Transverse colon (tissue), 4 donors: ENCODE results near the gene MYBPC1. TPM values are rescaled to one million over a fixed set of nuclear protein-coding genes. Genes with fewer than 3 reads are reported as not detected.

ENCODE experiments used
- DNase-seq: peaks from one replicate; pipeline ENCODE4 v3.0.0-alpha.2; 2019
- H3K27ac ChIP-seq, 4 donors: fragments of 200-600 bp; sonication (generic); 2 replicates each; pipeline ENCODE4 v1.5.1; 2016 to 2018; ENCODE audit warnings: inconsistent platforms in 4 of 4
- H3K27me3 ChIP-seq: fragments of 200-600 bp; sonication (generic); 2 replicates; pipeline ENCODE4 v1.5.1; 2017; ENCODE audit warnings: inconsistent platforms
- H3K36me3 ChIP-seq, 4 donors: fragments of 200-600 bp; sonication (generic); 2 replicates each; pipeline ENCODE4 v1.5.1; 2017 to 2019; ENCODE audit warnings: inconsistent platforms in 4 of 4
- H3K4me1 ChIP-seq, 4 donors: fragments of 200-600 bp; sonication (generic); 2 replicates each; pipeline ENCODE4 v1.5.1; 2017 to 2020; ENCODE audit warnings: inconsistent platforms in 4 of 4
- H3K4me3 ChIP-seq, 4 donors: fragments of 200-600 bp; sonication (generic); 1 replicate in 1 of 4; 2 replicates in 3 of 4; pipeline versions ENCODE4 v1.5.1 to v1.6.1; 2017 to 2019; ENCODE audit warnings: inconsistent platforms in 4 of 4
- H3K9me3 ChIP-seq, 2 donors: fragments of 200-600 bp; sonication (generic); 2 replicates each; pipeline ENCODE4 v1.5.1; 2017 to 2019; ENCODE audit warnings: inconsistent platforms in 2 of 2
- CTCF ChIP-seq, 5 experiments: fragments of 200-600 bp in 3 of 5; fragments of 450-650 bp in 2 of 5; sonication (generic) in 3 of 5; IDR thresholded peaks; 1 replicate in 2 of 5; 2 replicates in 3 of 5; pipeline ENCODE4 v1.5.1; 2016 to 2017; ENCODE audit warnings: antibody characterized with exemption in 5 of 5, inconsistent platforms in 3 of 5, mild to moderate bottlenecking in 2 of 5, moderate library complexity in 1 of 5
- EP300 ChIP-seq: sonication (generic); formaldehyde crosslinking; IDR thresholded peaks from one replicate; pipeline ENCODE4 v1.6.1; 2017; ENCODE audit warnings: antibody characterized with exemption, low read depth
- POLR2A ChIP-seq: fragments of 450-650 bp; IDR thresholded peaks from one replicate; pipeline ENCODE4 v1.6.1; 2016; ENCODE audit warnings: antibody characterized with exemption, mild to moderate bottlenecking, moderate library complexity
- POLR2AphosphoS5 ChIP-seq, 3 donors: sonication (generic); formaldehyde crosslinking; IDR thresholded peaks; one replicate each; pipeline ENCODE4 v1.6.1; 2016; ENCODE audit warnings: antibody characterized with exemption in 3 of 3
- WGBS, 2 donors: methylation state at CpG; one replicate each; pipeline ENCODE4 v1.1.5; 2018; ENCODE audit warnings: low coverage in 1 of 2; 5-methylcytosine and 5-hydroxymethylcytosine counted together
- in situ Hi-C, 4 donors: fragments of 200-750 bp; cut with MboI; loops; one replicate each; pipeline versions ENCODE4 v1.15.0 to v1.15.1; 2017; ENCODE audit warnings: low sequenced_read_pairs in 3 of 4, low pct_ligation_motif_present in 1 of 4, low pct_unique_long_range_greater_than_20kb in 1 of 4
- intact Hi-C: fragments of 100-400 bp; cut with DNase I; formaldehyde crosslinking; loops from one replicate; pipeline ENCODE4 v1.15.1; 2023; ENCODE audit warnings: low total_unique reads
- total RNA-seq, 4 donors: library from RNA; depleted of rRNA; stranded (reverse); fragments of >200 nt; gene quantifications; one replicate each; pipeline ENCODE4 v1.1.0, GENCODE V29; 2016

The MYBPC1 gene
- total RNA-seq, 4 donors from 2014 or later: 151 to 247 (median 182) TPM; not detected in 1

DNA sequence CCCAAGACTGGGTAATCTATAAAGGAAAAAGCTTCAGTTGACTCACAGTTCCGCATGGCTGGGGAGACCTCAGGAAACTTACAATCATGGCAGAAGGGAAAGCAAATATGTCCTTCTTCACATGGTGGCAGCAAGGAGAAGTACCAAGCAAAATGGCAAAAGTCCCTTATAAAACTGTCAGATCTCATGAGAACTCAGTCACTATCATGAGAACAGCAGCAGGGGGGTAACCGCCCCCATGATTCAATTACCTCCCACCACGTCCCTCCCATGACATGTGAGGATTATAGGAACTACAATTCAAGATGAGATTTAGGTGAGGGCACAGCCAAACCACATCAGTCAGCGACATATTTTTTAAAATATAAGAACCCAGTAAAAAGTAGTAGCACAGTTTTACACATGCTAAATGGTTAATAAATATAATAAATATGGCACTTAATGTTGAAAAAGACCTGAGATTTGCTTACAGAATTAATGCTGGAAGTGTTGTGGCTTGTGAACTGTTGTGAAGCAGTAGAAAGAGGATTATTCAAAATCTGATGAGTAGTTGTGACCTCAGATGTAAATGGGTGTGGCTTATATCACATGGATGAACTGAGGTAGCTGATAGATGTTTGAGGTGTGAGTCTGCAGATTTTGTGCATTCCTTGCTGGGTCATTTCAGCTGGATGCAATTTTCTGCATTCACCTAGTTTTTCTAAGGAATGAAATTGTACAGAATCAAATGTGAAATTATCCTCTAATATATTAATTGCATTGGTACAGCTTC is 55.8 kb downstream of the MYBPC1 start:
- no peaks in the 10 kb centered on the region for H3K36me3 ChIP-seq
- no peak overlapping the region for H3K4me3 ChIP-seq
- TF ChIP-seq POLR2AphosphoS5 (IDR thresholded peaks at IDR 0.05): no peak
- no peak for TF ChIP-seq POLR2A
- TF ChIP-seq EP300: no peak
- TF ChIP-seq CTCF (IDR thresholded peaks at IDR 0.05): no peak
- H3K4me1 ChIP-seq: peaks cover 0 to 24% (median 8%) of the 10 kb centered on the region in 4 donors
- no peaks in the 10 kb centered on the region for H3K27me3 ChIP-seq
- DNase-seq: no peak
- 77 to 90% methylated on average over 2 to 4 of the region's 4 CpGs for WGBS, 2 donors
- in situ Hi-C loops: no loop called here
- no peak overlapping the region for H3K27ac ChIP-seq
- H3K9me3 ChIP-seq: no peaks in the 10 kb centered on the region
- intact Hi-C loops: no loop called here

DNA sequence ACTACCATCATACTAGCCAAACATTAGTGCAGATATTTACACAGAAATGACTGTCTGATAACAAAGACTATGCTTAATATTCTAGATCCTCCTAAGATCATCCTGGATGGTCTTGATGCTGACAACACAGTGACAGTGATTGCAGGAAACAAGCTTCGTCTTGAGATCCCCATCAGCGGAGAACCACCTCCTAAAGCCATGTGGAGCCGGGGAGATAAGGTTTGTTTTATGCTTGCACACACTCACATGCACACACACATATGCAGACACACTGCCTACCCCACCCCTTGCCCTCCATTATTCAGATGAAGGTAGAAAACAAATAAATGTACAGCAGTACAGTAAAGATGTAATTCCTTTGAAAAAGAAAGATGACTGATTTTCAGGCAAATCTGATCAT is 58.3 kb downstream of the MYBPC1 start:
- TF ChIP-seq EP300 (no peak), POLR2A (no peak), CTCF (IDR thresholded peaks at IDR 0.05) (no peak), POLR2AphosphoS5 (IDR thresholded peaks at IDR 0.05) (no peak)
- in situ Hi-C loops: no loop called here
- no peak for DNase-seq
- H3K27ac ChIP-seq: peak overlapping the region in 2 of 4 donors; percentile 54 to 59
- no peak overlapping the region for H3K4me3 ChIP-seq
- intact Hi-C loops: no loop called here
- H3K9me3 ChIP-seq: no peaks in the 10 kb centered on the region
- H3K4me1 ChIP-seq: peaks cover 0 to 24% (median 8%) of the 10 kb centered on the region in 4 donors
- no peaks in the 10 kb centered on the region for H3K27me3 ChIP-seq
- 46% methylated on average over 3 of the region's 3 CpGs; no CpG with 5 or more reads in 1 of the 2 donors for WGBS, 2 donors
- no peaks in the 10 kb centered on the region for H3K36me3 ChIP-seq

- H3K9me3 ChIP-seq: no peaks in the 10 kb centered on the region
- peaks cover 0 to 24% (median 8%) of the 10 kb centered on the region in 4 donors for H3K4me1 ChIP-seq
- in situ Hi-C loops: no loop called here
- no peaks in the 10 kb centered on the region for H3K36me3 ChIP-seq
- peak overlapping the region in 3 of 4 donors; percentile 42 to 59 (median 54) for H3K27ac ChIP-seq
- no peaks in the 10 kb centered on the region for H3K27me3 ChIP-seq
- no peak overlapping the region for H3K4me3 ChIP-seq
- intact Hi-C loops: no loop called here
- no peak for TF ChIP-seq EP300
- no peak for TF ChIP-seq CTCF (IDR thresholded peaks at IDR 0.05)
- no peak for TF ChIP-seq POLR2AphosphoS5 (IDR thresholded peaks at IDR 0.05)
- no peak for TF ChIP-seq POLR2A
- 22 to 37% methylated on average over 2 to 3 of the region's 3 CpGs for WGBS, 2 donors
- no peak for DNase-seq
Observed at GRCh38 chr12:101653503-101653902, 58.7 kb downstream of the MYBPC1 start.

DNA sequence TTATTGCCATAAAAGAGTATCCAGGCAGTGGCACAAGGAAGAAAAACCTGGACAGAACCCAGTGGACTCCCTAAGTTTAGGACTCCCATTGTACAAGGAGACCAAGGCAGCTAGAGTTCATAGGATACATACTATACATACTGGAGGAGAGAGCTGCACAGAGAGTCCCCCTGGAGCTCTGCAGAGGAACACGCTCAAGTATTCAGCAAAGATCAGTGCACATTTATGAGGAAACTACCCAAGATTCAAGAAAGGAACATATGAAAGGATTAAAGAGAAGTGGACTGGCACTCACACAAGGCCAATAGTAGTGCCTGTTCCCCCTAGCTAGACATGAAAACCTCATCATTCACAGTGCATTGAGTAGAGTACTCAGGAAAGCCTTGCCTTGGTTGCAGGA is 59.7 kb downstream of the MYBPC1 start:
- H3K36me3 ChIP-seq: no peaks in the 10 kb centered on the region
- H3K4me3 ChIP-seq: no peak overlapping the region
- H3K4me1 ChIP-seq: peaks cover 0 to 24% (median 8%) of the 10 kb centered on the region in 4 donors
- TF ChIP-seq EP300 (no peak), POLR2A (no peak), POLR2AphosphoS5 (IDR thresholded peaks at IDR 0.05) (no peak), CTCF (IDR thresholded peaks at IDR 0.05) (no peak)
- H3K27ac ChIP-seq: peak overlapping the region in 2 of 4 donors; percentile 42 to 59
- H3K27me3 ChIP-seq: no peaks in the 10 kb centered on the region
- DNase-seq: no peak
- intact Hi-C loops: no loop called here
- H3K9me3 ChIP-seq: no peaks in the 10 kb centered on the region
- 100% methylated on average over 1 of the region's 1 CpG; no CpG with 5 or more reads in 1 of the 2 donors for WGBS, 2 donors
- in situ Hi-C loops: no loop called here
